ENCODE measurements around the gene C16orf96. TPM values are rescaled to one million over a fixed set of nuclear protein-coding genes. Genes with fewer than 3 reads are reported as not detected.
A peak's percentile ranks its signal among the peaks of the same experiment; 100 is the strongest.

C16orf96 gene
- total and polyA plus RNA-seq, 10 donors = 0.06 to 0.33 (median 0.21) TPM

- WGBS, 5 donors = 10 to 20% (median 13%) methylated on average over 5 of the region's 5 CpGs
- H3K27ac ChIP-seq = peak overlapping the region; percentile 54 to 89 (median 76)
- TF ChIP-seq POLR2AphosphoS5 (IDR thresholded peaks at IDR 0.05) = peak in 1 of 3 donors; percentile 41
- no peak for TF ChIP-seq CTCF (IDR thresholded peaks at IDR 0.05 in 8 of 11, conservative IDR thresholded peaks at IDR 0.05 in 3 of 11)
- H3K27me3 ChIP-seq (replicated peaks in 1 of 7) = no peaks in the 10 kb centered on the region
- H3K9me3 ChIP-seq = no peaks in the 10 kb centered on the region
- H3K4me3 ChIP-seq = peak overlapping the region in 2 of 8 donors; percentile 2 to 42
- peaks cover 29 to 72% (median 47%) of the 10 kb centered on the region in 6 donors for H3K4me1 ChIP-seq
- peak; percentile 59 for DNase-seq
- H3K36me3 ChIP-seq = peaks cover 0 to 39% (median 26%) of the 10 kb centered on the region in 6 donors
- intact Hi-C loops (cut with DNase I; ENCODE audit: low total_unique reads) = no loop called here
Measured at GRCh38 chr16:4515611-4516233, 40.4 kb upstream of the C16orf96 start.

GRCh38 chr16:4517812-4518680 lies 38.1 kb upstream of the C16orf96 start:
- intact Hi-C loops (cut with DNase I; ENCODE audit: low total_unique reads) = no loop called here
- WGBS, 5 donors = 72 to 81% (median 78%) methylated on average over 12 of the region's 12 CpGs
- H3K4me1 ChIP-seq = peaks cover 29 to 60% (median 39%) of the 10 kb centered on the region in 6 donors
- H3K9me3 ChIP-seq = no peaks in the 10 kb centered on the region
- H3K4me3 ChIP-seq = no peak overlapping the region
- TF ChIP-seq POLR2A (IDR thresholded peaks at IDR 0.05) = no peak
- peak in 6 of 11 experiments; percentile 8 to 30 (median 18) for TF ChIP-seq CTCF (IDR thresholded peaks at IDR 0.05 in 8 of 11, conservative IDR thresholded peaks at IDR 0.05 in 3 of 11)
- TF ChIP-seq POLR2AphosphoS5 (IDR thresholded peaks at IDR 0.05) = peak in 1 of 3 donors; percentile 17
- DNase-seq = peak; percentile 65
- peaks cover 0 to 29% (median 4%) of the 10 kb centered on the region in 6 donors for H3K36me3 ChIP-seq
- H3K27ac ChIP-seq = no peak overlapping the region
- H3K27me3 ChIP-seq (replicated peaks in 1 of 7) = no peaks in the 10 kb centered on the region

- H3K27me3 ChIP-seq (replicated peaks in 1 of 7) = no peaks in the 10 kb centered on the region
- H3K4me3 ChIP-seq = no peak overlapping the region
- no peak overlapping the region for H3K27ac ChIP-seq
- TF ChIP-seq CTCF (IDR thresholded peaks at IDR 0.05 in 8 of 11, conservative IDR thresholded peaks at IDR 0.05 in 3 of 11) (no peak), POLR2A (IDR thresholded peaks at IDR 0.05) (no peak), POLR2AphosphoS5 (IDR thresholded peaks at IDR 0.05) (no peak)
- H3K36me3 ChIP-seq = peaks cover 0 to 22% (median 0%) of the 10 kb centered on the region in 6 donors
- H3K4me1 ChIP-seq = peaks cover 18 to 50% (median 25%) of the 10 kb centered on the region in 6 donors
- H3K9me3 ChIP-seq = no peaks in the 10 kb centered on the region
- intact Hi-C loops (cut with DNase I; ENCODE audit: low total_unique reads) = no loop called here
- 72 to 90% (median 86%) methylated on average over 15 of the region's 15 CpGs for WGBS, 5 donors
- peak; percentile 28 for DNase-seq
Measured at GRCh38 chr16:4519274-4520058, 36.7 kb upstream of the C16orf96 start.

Data from spleen (tissue), 11 donors.